GM18858 (cell line): Measurements from ENCODE around the gene LIMS2.

Experiments
- ATAC-seq: cut with Tn5 transposase; IDR thresholded peaks from one replicate; pipeline ENCODE4 v1.9.1; 2021; ENCODE audit not compliant: unreplicated experiment

LIMS2 gene

GRCh38 chr2:127678531-127678930, 3.2 kb upstream of the LIMS2 start:
- ATAC-seq, result no peak

- no peak for ATAC-seq
These were observed 1.6 kb upstream of the LIMS2 start for GRCh38 chr2:127676906-127677305.

GRCh38 chr2:127674241-127675209, 805 bp downstream of the LIMS2 start:
- no peak for ATAC-seq

- ATAC-seq, result no peak
These were observed 1.9 kb downstream of the LIMS2 start for GRCh38 chr2:127673291-127674069.

- ATAC-seq, result no peak
These were observed 2.7 kb downstream of the LIMS2 start for GRCh38 chr2:127672341-127673224.

GRCh38 chr2:127671557-127672302, 3.6 kb downstream of the LIMS2 start:
- no peak for ATAC-seq

- ATAC-seq, result no peak
These were observed 4.4 kb downstream of the LIMS2 start for GRCh38 chr2:127670957-127671290.

- ATAC-seq, result no peak
These were observed 5.0 kb downstream of the LIMS2 start for GRCh38 chr2:127670055-127670956.

GRCh38 chr2:127669056-127669455, 6.3 kb downstream of the LIMS2 start:
- no peak for ATAC-seq

- ATAC-seq, result no peak
These were observed 9.9 kb downstream of the LIMS2 start for GRCh38 chr2:127665267-127665893.

- ATAC-seq, result no peak
These were observed 10.5 kb downstream of the LIMS2 start for GRCh38 chr2:127664895-127665225.

- ATAC-seq, result no peak
These were observed 11.1 kb downstream of the LIMS2 start for GRCh38 chr2:127664065-127664894.

GRCh38 chr2:127663566-127664064, 11.7 kb downstream of the LIMS2 start:
- ATAC-seq, result no peak

- ATAC-seq, result no peak
These were observed 12.3 kb downstream of the LIMS2 start for GRCh38 chr2:127662937-127663565.

- ATAC-seq, result no peak
These were observed 13.3 kb downstream of the LIMS2 start for GRCh38 chr2:127661949-127662510.

- ATAC-seq, result no peak
These were observed 14.2 kb downstream of the LIMS2 start for GRCh38 chr2:127661072-127661649.

GRCh38 chr2:127660291-127660578, 15.1 kb downstream of the LIMS2 start:
- ATAC-seq, result no peak
